ENCODE data around the gene GXYLT1. TPM values are rescaled to one million over a fixed set of nuclear protein-coding genes. Genes with fewer than 3 reads are reported as not detected.

The GXYLT1 gene
- total RNA-seq, 6 experiments from 2014 or later, result 11.2 to 14.1 (median 13.2) TPM

DNA sequence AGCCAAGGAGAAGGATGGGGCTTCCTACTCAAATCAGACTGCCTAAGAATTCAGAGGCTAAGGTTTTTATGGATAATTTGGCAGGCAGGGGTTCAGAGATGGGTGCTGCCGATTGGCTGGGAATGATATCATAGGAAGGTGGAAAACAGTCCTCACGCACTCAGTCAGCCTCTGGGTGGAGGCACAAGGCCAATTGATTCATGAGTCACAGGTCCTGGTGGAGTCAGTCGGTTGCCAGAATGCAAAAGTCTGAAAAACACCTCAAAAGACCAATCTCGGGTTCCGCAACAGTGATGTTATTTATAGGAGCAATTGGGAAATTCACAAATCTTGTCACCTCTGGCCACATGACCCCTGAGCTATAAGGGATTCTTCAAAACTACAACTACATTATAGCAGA is 105.5 kb downstream of the GXYLT1 start:
- Mint-ChIP-seq H3K9me3 (no peaks in the 10 kb centered on the region), H3K27me3 (ENCODE audit: insufficient read depth) (no peaks in the 10 kb centered on the region), H3K4me1 (ENCODE audit: low read depth) (no peaks in the 10 kb centered on the region), H3K27ac (no peak overlapping the region), H3K36me3 (ENCODE audit: low read depth) (no peaks in the 10 kb centered on the region), H3K4me3 (no peak overlapping the region)
- TF ChIP-seq, protein P1, sequence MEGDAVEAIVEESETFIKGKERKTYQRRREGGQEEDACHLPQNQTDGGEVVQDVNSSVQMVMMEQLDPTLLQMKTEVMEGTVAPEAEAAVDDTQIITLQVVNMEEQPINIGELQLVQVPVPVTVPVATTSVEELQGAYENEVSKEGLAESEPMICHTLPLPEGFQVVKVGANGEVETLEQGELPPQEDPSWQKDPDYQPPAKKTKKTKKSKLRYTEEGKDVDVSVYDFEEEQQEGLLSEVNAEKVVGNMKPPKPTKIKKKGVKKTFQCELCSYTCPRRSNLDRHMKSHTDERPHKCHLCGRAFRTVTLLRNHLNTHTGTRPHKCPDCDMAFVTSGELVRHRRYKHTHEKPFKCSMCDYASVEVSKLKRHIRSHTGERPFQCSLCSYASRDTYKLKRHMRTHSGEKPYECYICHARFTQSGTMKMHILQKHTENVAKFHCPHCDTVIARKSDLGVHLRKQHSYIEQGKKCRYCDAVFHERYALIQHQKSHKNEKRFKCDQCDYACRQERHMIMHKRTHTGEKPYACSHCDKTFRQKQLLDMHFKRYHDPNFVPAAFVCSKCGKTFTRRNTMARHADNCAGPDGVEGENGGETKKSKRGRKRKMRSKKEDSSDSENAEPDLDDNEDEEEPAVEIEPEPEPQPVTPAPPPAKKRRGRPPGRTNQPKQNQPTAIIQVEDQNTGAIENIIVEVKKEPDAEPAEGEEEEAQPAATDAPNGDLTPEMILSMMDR (IDR thresholded peaks at IDR 0.05), result no peak
- peak; percentile 21 for DNase-seq

DNA sequence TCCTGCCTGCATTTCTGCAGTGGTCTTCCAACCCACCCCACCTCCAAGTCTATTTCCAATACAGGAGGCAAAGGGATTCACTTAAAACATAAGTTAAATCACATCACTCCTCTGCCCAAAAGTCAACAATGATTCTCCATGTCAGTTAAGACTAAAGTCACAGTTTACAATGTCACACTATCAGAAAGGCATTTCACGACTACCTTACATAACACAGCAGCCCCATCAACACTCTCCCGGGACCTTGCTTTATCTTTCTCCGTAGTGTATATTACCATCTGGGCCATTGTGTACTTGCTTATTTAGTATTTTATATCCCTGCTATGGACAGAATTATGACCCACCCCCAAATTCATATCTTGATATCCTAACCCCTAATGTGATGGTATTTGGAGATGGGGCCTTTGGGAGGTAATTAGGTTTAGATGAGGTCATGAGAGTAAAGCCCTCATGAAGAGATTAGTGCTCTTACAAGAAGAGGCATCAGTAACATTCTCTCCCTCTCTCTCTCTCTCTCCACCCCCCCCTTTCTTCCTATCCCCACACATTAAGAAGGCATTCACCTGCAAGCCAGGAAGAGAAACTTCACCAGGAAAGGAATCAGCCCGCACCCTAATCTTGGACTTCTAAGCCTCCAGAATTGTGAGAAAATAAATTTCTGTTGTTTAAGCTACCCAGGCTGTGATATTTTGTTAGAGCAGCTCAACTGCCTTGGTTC is 112.7 kb downstream of the GXYLT1 start:
- TF ChIP-seq, protein P1 (IDR thresholded peaks at IDR 0.05), result no peak
- Mint-ChIP-seq H3K27ac (no peak overlapping the region), H3K4me3 (no peak overlapping the region), H3K4me1 (ENCODE audit: low read depth) (no peaks in the 10 kb centered on the region), H3K9me3 (no peaks in the 10 kb centered on the region), H3K36me3 (ENCODE audit: low read depth) (no peaks in the 10 kb centered on the region), H3K27me3 (ENCODE audit: insufficient read depth) (peaks cover 3% of the 10 kb centered on the region; the same call in 1 of the 2 replicates)
- DNase-seq, result no peak

Other genes with a start within 250 kb of the GXYLT1 start
- 10 to 100 TPM; 22.2 to 31.2 (median 27.6) TPM for gene YAF2, start 93.4 kb upstream of the GXYLT1 start, total RNA-seq (2021; fragmentation: NEBNext Ultra II Directional; extraction: Animal tissue kit (Norgen Biotek cat#: 25700))
- 10 to 100 TPM; 54.0 to 71.8 (median 64.6) TPM for gene ZCRB1, start 181.2 kb upstream of the GXYLT1 start, total RNA-seq (2021; fragmentation: NEBNext Ultra II Directional; extraction: Animal tissue kit (Norgen Biotek cat#: 25700))
- 10 to 100 TPM; 60.5 to 68.6 (median 63.5) TPM for gene PPHLN1, start 181.3 kb upstream of the GXYLT1 start, total RNA-seq (2021; fragmentation: NEBNext Ultra II Directional; extraction: Animal tissue kit (Norgen Biotek cat#: 25700))